ENCODE measurements around the gene GAS6.
"Not testable (repeated sequence)": the region's sequence is repeated elsewhere in the genome, so short reads cannot be mapped to it uniquely, and the experiment has no call there.

Gene GAS6

DNA sequence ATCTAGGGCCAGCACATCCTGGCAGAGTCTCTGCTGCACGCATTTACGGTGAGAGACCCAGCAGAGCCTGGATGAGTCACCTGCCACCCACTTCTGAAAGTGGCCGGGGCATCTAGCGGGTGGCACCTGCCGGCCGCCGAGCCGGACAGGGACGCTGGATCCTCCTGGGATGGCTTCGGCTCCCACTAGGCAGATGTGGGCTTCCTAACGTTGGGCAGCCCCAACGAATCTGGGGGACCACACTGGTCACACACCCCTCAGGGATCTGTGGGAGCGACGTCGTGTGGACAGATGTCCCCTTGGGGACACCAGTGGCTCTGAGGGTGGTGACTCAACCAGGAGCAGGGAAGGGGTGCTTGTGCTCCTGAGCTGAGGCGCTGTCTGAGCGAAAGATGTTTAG lies 72.7 kb downstream of the GAS6 start:
- DNase-seq (ENCODE audit: low read depth in 2 of 2), result no peak

DNA sequence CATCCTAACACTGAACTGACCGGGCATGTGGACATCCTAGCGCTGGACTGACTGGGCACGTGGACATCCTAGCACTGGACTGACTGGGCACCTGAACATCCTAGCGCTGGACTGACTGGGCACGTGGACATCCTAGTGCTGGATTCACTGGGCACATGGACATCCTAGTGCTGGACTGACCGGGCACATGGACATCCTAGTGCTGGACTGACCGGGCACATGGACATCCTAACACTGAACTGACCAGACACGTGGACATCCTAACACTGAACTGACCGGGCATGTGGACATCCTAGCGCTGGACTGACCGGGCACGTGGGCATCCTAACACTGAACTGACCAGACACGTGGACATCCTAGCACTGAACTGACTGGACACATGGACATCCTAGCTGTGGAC lies 73.9 kb downstream of the GAS6 start:
- DNase-seq (ENCODE audit: low read depth in 2 of 2), result not testable (repeated sequence)

DNA sequence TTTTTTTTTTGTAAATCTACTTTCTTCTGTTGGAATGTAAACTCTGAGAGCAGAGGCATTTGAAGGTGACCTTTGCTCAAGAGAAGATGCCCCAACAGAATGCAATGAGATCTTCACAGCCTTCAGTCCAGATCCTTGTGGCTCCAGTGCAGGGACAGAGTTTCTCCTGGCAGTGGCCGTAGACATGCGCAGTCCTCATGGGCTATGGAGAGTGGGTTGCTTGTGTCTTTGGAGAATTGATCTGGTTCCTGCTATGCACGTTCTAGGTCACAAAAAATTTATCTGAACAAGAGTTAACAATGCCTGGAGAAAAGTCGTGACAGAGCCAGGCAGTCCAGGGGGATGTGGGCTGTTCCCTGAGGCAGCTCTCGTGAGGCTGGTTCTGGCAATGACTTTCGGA lies 74.7 kb downstream of the GAS6 start:
- no peak for DNase-seq (ENCODE audit: low read depth in 2 of 2)

DNA sequence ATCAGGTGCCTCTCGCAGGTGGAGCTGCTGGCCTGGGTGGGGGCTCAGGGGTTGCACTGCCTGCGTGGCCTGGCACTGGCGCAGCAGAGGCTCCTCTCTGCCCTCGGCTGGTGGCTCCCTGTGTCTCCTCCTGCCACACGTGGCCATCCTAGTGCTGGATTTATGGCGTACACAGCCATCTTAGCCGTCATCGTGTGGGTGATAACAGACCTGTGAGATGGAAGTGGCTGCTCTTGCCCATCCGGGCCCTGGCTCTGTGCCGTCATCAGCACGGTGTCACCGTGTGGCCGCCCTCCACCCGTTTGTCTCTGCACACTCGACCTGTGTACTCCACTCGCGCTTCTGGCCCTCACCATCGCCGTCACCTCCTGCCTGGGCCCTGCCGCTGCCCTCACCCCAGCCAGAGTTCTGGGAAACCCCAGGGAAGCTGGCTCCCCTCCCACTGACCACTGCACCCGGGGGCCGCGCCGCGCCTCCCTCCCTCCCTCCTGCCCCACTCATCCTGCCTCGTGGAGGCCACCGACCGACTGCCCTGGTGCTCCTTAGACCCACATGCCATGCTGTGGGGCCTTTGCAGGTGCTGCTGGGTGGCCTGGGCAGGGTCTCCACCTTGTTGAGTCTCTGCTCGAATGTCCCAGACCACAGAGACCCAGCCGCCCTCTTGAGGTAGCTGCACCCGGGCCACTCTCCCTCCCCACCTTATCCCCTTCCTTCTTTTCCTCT lies 75.3 kb downstream of the GAS6 start:
- DNase-seq (ENCODE audit: low read depth in 2 of 2), result no peak

DNA sequence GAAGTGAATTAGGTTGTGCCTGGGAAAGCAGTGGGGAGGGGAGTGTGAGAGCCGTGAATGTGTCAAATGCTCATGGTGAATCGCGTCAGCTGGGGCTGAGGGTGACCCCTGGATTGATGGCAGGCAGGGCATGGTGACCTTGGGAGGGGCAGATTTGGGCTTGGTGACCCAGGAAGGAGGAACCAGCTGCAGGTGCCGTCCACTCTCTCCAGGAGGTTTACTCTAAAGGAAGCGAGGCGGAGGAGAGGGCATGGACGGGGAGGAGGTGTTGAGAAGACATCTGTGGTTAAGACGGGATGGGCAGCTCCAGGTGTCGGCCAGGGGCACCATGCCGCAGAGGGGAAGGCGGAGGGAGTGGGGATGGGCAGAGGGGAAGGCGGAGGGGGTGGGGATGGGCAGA lies 76.2 kb downstream of the GAS6 start:
- no peak for DNase-seq (ENCODE audit: low read depth in 2 of 2)

DNA sequence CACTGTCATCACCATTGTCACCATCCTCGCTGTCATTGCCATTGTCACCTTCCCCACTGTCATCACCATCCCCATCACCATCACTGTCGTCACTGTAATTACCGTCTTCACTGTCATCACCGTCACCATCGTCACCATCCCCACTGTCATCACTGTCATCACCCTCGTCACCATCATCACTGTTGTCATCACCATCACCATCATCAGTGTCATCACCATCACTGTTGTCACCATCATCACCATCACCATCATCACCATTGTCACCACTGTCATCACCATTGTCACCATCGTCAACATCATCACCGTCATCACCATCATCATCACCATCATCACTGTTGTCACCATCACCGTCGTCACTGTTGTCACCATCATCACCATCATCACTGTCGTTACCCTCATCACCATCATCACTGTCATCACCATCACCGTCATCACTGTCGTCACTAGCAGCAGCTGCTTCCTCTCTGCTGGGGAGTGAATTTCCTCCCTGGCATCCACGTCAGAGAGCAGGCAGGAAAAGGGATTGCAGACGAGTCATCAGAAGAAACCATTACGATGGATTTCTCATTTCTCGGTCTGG lies 77.5 kb downstream of the GAS6 start:
- DNase-seq (ENCODE audit: low read depth in 2 of 2), result no peak

DNA sequence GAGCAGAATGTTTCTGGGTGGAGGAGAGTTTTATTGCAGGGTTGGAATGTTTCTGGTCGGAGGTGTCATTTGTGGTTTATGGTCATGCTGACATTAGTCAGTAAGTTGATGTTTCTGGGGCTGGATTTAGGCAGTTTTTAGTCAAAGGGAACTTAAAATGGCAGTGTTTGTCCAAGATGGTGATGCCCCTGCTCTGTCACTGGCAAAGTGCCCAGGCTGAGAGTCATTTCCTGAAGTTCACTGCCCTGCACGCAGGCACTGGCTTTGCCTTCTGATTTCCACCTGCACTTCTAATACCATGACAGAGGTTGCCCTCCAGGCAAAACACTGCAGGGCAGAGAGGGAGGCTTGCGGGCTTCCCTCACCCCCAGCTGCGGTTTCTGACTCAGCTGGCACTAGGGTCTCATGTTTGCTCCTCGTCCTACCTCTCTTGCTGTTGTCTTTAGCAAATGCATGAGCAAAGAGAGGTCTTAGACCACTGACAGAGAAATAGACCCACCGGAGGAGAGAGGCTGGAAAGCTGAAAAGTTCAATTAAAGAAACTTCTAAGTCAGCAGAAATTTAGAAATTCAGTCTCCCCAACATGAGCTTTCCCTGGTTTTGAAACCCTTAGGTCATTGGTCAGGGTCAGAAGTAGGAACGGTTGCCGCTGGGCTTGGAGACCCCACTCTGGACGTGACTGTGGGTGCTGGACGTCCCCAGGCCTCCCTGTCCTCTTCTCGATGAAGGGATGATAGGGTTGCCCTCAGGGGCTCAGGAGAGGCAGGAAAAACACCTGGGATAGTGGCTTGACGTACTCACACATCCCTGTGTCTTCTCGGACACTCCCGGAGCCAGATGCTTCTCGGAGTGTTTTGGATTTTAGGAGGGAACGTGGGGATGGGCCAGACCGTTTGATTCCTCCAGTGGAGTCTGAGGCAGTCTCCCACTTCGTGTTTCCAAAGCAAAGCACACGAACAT lies 78.5 kb downstream of the GAS6 start:
- DNase-seq (ENCODE audit: low read depth in 2 of 2), result no peak

DNA sequence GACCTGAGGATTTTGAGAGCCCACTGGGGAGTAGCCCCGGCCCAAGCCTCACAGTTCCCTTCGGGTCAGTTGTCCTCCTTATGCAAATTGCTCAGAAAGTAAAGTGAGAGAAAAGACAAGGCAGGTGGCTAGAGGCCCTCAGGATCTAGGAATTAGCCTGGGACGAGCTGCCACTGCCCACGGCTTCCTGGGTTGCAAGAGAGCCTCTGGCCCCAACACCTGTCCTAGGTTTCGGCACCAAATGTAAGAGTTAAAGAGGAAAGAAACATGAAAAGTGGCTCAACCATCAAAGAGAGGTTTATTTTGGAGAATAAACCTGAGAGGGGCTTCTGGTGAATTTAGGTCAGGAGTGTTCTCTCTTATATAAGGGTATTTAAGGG lies 79.2 kb downstream of the GAS6 start:
- no peak for DNase-seq (ENCODE audit: low read depth in 2 of 2)

DNA sequence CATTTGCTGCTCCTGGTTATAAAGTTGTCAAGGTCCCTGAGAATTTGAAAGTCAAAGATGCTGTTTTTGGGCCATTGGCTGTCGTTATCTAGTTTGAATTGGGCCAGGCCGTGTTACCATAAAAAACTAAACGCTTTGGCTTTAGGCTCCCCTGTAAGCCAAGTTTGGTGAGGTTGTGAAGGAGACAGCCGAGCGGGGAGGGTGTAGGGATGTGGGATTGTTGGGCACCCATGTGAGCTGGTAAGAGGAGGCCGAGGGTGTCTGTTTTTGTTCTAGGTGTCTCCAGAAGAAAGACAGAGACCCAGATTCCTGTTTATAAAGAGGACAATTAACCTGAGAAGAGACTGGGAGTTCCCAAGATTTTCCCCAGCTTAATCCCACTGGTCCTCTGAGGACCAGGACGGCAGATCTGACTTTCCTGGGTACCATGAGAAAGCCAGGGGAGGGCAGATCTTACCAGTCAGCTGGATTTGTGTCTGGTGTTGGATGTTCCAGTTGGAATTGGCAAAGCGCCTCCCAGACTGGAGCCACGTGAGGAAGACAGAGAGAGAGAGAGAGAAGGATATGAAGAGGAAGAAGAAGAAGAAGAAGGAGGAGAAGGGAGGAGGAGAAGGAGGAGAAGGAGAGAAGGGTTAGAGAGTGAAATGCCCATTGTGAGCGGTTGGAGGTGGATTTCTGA lies 79.8 kb downstream of the GAS6 start:
- no peak for DNase-seq (ENCODE audit: low read depth in 2 of 2)

DNA sequence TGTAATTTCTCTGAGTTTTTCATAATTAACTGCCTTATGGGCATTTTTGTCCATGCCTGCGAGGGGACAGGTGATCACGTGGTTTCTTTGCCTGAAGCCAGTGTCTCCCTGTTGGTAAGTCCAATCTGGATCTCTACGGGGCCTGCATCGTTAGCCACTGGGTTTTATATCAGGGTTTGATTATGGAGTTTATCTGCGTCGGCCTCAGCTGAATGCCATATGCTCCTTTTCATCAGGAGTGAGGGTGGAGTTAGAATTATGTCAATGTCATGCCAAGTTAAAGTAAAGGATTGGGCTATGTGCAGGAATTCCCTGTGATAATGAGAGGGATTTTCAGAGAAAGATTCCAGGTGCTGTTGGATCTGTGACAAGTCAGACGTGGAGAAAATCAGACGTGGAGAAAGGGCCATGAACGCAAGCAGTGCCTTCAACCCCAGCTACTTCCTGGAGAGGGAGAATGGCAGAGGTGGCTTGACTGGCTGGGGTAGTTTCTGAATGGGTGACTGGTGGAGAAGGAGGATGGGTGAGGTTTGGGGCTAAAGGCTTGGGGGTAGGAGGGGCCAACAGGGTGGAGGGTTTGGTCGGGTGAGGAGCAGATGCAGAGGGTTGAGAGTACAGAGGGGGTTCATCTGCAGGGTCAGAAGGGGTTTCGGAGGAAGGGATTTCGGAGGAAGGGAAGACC lies 80.5 kb downstream of the GAS6 start:
- no peak for DNase-seq (ENCODE audit: low read depth in 2 of 2)

DNA sequence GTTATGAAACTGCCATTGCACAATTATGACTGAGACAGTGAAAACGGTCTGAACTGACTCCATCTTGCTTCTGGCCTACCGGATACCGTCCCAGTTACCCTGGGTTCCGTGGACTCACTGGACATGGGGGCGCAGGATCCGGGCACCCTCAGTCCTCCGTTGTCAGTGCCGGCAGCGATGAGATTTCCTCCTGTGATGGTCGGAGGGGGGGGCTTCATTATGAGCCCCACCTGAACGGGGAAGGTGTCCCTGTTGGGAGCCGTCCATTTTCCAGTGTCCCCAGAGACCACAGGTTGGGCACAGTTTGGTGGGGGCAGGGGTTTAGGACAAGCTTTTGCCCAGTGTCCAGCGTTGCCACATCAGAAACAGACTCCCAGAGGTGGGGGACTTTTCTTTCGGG lies 81.4 kb downstream of the GAS6 start:
- no peak for DNase-seq (ENCODE audit: low read depth in 2 of 2)

DNA sequence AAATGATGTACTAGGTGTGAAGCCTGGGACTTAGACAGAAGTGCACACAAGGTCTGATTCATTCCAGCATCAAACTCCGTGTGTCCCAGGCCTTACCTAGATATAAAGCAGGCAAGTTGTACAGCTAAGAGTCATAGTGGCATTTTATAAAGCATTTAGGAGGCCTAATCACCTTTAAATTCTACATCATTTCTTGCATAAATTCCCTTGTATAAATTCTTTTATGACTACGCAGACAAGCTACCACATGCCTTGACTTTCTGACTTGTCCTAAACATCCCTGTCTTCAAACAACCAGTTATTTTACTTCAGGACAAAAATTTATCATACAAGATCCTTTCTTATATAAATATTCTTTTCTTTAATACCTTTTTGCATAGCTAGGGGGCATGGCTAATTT lies 82.3 kb downstream of the GAS6 start:
- no peak for DNase-seq (ENCODE audit: low read depth in 2 of 2)

DNA sequence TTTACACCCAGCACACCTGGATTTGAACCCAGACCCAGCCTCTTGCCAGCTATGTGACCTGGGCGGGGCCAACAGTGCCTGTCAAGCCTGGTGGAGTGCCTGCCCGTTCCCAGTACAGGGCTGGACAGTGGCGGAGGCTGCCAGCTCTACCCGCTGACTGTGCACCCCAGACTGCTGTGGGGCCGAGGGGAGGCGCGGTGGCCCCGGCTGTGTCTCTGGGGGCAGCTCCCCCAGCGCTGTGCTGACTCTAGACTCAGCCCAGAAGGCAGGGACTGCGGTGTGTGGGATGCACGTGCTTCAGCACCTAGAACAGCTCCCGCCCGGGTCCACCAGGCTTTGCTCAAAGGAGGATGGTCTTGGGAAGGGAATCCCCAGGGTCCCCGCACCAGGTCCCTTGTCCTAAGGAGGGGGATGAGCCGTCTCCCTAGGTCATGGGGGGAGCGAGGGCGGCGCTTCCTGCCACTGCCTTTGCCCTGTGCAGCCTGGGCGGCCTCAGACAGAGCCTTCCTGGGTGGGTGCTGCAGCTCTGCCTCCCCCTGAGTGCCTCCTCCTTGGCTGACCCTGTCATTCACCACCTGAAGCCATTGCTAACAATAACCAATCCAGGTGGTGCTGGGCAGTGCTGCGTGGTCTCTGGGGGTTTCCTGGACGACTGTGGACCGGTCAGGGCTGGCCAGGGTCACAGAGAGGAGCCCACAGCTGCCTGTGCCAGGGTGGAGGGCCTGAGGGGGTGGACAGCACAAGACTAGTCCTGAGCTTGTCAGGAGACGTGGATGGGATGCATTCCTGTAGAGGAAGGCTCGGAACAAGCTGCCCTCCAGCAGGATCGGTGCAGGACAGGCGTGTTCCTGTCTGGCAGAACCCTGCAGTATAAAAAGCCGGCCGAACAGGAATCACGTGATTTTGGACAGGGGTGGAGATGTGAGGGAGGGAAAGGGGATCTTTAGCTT lies 86.3 kb downstream of the GAS6 start:
- DNase-seq (ENCODE audit: low read depth in 2 of 2), result no peak

DNA sequence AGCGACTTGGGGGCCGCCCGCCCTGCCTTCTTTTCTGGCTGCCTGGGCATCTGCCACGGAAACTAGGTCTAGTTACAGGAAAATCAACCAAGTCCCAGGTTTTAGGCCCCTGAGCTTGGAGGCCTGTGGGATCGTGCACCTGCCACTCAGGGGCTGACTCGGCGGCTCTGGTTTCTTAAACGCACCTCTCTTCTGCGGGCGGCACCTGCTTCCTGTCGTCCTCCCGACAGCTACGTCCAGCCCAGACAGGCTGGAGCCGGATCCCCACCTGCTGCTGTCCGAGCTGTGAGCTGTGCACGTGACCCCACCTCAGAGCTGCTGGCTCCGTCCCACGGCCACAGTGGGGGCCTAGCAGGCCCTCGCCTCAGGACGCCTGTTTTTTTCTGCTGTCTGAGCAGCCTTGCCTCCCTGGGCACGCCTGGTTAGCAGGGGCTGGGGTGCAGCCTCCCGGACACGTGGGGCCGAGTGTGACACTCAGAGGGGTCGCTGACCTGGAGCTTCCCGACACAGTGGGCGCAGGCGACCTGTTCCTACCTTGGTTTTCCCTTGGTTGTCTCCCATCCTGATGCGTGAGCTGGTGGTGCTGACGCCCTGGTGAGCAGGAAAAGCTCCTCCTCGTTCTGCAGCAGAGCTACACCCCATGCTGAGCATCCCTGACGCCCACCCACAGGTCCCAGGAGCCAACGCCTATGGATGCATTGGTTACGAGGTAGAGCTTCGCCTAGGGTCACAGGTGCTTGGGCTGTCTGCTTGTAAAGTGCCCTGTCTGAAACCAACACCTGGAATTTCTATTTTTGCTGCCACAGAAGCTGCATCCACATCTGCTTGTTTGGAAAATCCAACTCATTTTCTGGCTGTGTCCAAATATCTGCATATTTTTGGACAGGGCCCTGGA lies 87.4 kb downstream of the GAS6 start:
- no peak for DNase-seq (ENCODE audit: low read depth in 2 of 2)

DNA sequence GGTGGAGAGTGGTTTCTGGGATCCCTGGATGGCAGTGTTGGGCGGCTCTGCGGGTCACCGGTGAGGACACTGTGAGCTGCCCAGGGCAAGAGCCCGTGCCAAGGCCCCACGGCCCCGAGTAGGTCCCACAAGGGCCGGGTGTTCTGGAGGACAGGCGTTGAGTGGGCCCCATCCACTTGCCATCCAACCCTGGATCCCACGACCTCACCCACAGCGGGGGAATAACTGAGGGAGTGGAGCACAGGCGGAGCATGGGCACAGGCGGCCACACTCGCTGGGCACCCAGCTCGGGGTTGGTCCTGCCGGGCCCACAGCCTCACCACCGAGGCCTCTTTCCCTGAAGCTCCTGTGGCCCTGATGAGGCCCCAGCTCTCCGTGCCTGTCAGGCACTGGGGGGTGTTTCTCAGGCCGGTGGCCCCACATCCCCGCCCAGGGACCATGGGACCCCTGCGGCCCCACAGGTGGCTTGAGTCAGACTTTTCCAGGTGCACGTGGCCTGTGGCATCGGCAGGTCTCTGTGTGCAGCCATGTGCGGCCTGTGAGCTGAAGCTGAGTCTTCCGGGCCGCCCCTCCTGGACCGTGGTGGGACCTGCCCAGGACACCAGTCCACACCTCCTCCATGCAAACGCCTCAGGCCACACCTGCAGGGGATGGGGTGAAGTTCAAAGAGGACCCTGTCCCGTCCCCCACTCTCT lies 88.3 kb downstream of the GAS6 start:
- DNase-seq (ENCODE audit: low read depth in 2 of 2), result no peak

DNA sequence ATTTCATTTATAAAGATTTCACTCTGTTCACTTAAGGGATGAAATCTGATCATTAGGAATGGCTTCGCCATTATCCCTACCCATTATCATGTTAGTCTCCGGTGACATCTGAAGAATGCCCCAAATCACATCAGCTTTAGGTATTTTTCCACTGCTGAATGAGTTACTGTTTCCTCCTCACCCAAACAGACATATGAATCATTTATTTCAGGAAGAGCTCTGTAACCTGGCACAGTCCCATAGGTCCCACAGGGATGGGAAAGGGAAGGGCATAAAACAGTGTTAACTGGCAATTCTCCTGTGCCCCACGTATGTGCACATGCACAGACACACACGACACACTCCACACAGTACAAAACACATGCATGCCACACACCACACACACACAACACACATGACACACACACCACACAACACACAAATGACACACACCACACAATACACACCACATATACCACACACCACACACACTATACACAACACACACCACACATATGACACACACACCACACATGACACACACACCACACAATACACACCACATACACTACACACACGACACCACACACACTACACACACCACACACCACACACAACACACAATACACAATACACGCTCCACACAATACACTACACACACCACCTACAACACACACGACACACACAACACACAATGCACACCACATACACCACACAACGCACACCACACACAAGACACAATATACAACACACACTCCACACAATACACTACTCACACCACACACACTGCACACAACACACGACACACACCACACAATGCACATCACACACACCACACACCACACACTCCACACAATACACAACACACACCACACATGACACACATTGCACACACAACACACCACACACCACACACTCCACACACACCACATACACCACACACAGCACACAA lies 89.4 kb downstream of the GAS6 start:
- DNase-seq (ENCODE audit: low read depth in 2 of 2), result no peak

DNA sequence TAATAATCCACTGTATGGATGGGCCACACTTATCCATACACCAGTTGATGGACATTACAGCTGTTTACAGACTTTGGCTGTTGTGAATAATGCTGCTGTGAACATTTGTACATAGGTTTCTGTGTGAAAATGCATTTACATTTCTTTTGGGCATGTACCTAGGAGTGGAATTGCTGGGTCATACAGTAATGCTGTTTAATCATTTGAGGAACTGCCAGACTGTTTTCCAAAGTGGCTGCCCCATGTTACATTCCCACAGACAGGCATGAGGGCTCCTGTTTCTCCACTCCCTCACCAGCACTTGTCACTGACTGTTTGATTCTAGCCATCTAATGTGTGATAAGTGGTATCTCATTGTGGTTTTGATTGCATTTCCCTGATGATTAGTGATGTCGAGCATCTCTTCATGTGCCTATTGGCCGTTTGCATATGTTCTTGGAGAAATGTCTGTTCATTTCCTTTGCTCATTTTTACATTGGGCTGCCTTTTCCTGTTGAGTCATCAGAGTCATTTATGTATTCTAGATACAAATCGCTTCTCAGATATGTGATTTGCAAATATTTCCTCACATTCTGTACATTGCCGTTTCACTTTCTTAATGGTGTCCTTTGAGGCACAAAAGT lies 92.1 kb downstream of the GAS6 start:
- DNase-seq (ENCODE audit: low read depth in 2 of 2), result no peak

Measured in fibroblast of skin of left biceps (primary cell).